Neural cell (in vitro differentiated cells): ENCODE results near the gene MSMP.

Experiments
- EP300 ChIP-seq: fragments of 450-650 bp; conservative IDR thresholded peaks from 2 replicates; pipeline ENCODE4 v1.6.1; 2014; ENCODE audit warnings: antibody characterized with exemption, mild to moderate bottlenecking, moderate library complexity; ENCODE audit not compliant: poor library complexity, severe bottlenecking
- EZH2 ChIP-seq: fragments of 200-600, 300-800 bp; shearing (Covaris generic), sonication (generic); IDR thresholded peaks from 2 replicates; pipeline ENCODE4 v1.6.1; 2014; ENCODE audit warnings: antibody characterized with exemption, low read length, borderline replicate concordance, mild to moderate bottlenecking; ENCODE audit not compliant: insufficient read depth, poor library complexity, severe bottlenecking
- MXI1 ChIP-seq: fragments of 450-650 bp; conservative IDR thresholded peaks from 2 replicates; pipeline ENCODE4 v1.6.1; 2014; ENCODE audit warnings: antibody characterized with exemption, mild to moderate bottlenecking; ENCODE audit not compliant: poor library complexity, severe bottlenecking
- SMC3 ChIP-seq: fragments of 450-650 bp; conservative IDR thresholded peaks from 2 replicates; pipeline ENCODE4 v1.6.1; 2014; ENCODE audit warnings: antibody characterized with exemption, mild to moderate bottlenecking, moderate library complexity; ENCODE audit not compliant: poor library complexity
- TAF1 ChIP-seq: IDR thresholded peaks from 2 replicates; pipeline ENCODE4 v1.6.1; 2012; ENCODE audit warnings: low read depth
- TF ChIP-seq, protein P1 (sequence below): fragments of 450-650 bp; IDR thresholded peaks from 2 replicates; pipeline ENCODE4 v1.5.1; 2014; ENCODE audit warnings: antibody characterized with exemption, mild to moderate bottlenecking, moderate library complexity; ENCODE audit not compliant: poor library complexity, severe bottlenecking

DNA sequence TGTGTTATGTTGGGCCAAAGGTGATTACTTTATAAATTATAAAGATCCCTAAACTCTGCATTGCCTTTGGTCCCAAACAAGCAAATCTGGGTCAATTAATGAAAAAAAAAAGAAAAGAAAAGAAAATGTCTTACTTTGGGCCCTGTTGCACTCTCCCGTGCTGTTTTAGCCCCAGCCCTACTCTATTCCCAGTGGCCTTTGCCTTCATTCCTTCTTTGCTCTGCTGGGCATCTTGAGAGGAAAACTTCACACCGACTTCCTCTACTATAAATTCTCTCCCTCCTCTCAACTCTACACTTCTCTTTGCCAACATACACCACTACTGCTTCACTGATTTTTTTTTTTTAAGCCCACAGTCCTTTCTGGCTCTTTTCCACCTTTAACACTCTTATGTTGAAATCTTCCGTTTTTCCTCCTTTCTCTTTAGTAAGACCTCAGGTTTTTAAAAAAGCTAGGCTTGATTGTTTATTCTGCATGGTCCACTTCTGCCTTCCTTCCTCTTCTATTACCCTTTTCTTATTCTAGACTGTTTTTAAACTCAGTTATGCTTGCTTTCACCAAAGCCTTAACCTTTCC is 4.5 kb upstream of the MSMP start:
- no peak for TF ChIP-seq SMC3
- TF ChIP-seq, protein P1, sequence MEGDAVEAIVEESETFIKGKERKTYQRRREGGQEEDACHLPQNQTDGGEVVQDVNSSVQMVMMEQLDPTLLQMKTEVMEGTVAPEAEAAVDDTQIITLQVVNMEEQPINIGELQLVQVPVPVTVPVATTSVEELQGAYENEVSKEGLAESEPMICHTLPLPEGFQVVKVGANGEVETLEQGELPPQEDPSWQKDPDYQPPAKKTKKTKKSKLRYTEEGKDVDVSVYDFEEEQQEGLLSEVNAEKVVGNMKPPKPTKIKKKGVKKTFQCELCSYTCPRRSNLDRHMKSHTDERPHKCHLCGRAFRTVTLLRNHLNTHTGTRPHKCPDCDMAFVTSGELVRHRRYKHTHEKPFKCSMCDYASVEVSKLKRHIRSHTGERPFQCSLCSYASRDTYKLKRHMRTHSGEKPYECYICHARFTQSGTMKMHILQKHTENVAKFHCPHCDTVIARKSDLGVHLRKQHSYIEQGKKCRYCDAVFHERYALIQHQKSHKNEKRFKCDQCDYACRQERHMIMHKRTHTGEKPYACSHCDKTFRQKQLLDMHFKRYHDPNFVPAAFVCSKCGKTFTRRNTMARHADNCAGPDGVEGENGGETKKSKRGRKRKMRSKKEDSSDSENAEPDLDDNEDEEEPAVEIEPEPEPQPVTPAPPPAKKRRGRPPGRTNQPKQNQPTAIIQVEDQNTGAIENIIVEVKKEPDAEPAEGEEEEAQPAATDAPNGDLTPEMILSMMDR: no peak
- no peak for TF ChIP-seq EZH2
- TF ChIP-seq TAF1: no peak
- TF ChIP-seq MXI1: no peak
- TF ChIP-seq EP300: no peak
